Left colon (tissue), 2 donors: ENCODE measurements around the gene CCDC186. TPM values are rescaled to one million over a fixed set of nuclear protein-coding genes. Genes with fewer than 3 reads are reported as not detected.

Experiments used
- ATAC-seq: fragments of 200-7000 bp; cut with Tn5 transposase; one replicate; pipeline ENCODE4 v1.9.1; 2020; ENCODE audit warnings: mild to moderate bottlenecking, moderate library complexity
- DNase-seq, 2 donors: peaks; one replicate each; pipeline ENCODE4 v3.0.0-alpha.2; 2020
- intact Hi-C, 2 donors: fragments of 100-400 bp; cut with DNase I in 1 of 2; cut with micrococcal nuclease in 1 of 2; formaldehyde crosslinking; loops; one replicate each; pipeline versions ENCODE4 v1.11.2 to v1.14.0; 2022; cut with DNase I, micrococcal nuclease
- total RNA-seq, 2 donors: library from RNA; stranded (reverse); fragmentation: NEBNext Ultra II Directional; extraction: Animal tissue kit (Norgen Biotek cat#: 25700); gene quantifications; one replicate each; pipeline ENCODE4 v1.2.1, GENCODE V29; 2021
- donor health status: DM: no; HTN: no; CAD: no.
- donor health status: DM: yes; HTN: yes; CAD: no.

The CCDC186 gene
- total RNA-seq, 2 donors from 2014 or later, result 42.3 to 43.3 TPM

DNA sequence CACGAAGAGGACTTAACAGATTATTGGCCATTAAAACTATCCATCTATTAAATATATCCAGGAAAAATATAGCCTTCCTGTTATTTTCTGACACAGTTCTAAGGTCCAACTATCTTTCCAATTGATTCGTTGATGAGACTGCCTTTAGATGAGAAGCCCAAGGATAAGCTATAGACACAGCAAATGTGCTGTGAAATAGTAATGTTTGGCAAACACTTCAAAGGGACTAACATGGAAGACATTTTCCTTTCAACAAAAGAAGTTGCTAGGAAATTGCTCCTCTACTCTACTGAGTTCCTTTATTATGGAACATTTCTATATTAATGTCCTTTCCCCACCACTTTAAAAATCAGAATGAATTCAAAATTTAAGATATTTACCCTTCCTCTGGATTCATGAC, 38.5 kb downstream of the CCDC186 start:
- no peak for DNase-seq
- intact Hi-C loops, result no loop called here
- ATAC-seq, result no peak

GRCh38 chr10:114131094-114131493, 42.9 kb downstream of the CCDC186 start:
- DNase-seq (no peak), ATAC-seq (no peak)
- intact Hi-C loops, result no loop called here

DNA sequence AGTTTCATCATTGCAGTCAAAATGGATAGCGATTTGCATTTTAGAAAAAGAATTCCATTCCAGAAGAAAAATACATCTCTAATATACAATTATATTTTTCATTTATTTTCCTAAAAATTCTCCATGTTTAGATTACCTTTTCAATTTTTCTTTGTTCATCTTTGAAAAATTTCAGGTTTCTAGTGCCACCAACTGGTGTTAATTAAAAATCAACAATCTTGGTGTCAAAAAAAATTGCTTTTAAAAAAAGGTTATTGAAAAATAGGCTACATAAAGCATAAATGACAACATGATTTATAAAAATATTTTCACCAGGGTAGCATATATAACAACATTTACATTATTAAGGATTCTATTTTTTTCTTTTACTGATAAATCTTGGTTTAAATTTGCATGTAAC, 53.0 kb downstream of the CCDC186 start:
- ATAC-seq (no peak), DNase-seq (no peak)
- intact Hi-C loops, result no loop called here

- no peak for ATAC-seq
- intact Hi-C loops, result no loop called here
- DNase-seq, result no peak
These were observed 55.5 kb downstream of the CCDC186 start for GRCh38 chr10:114118514-114118913.

DNA sequence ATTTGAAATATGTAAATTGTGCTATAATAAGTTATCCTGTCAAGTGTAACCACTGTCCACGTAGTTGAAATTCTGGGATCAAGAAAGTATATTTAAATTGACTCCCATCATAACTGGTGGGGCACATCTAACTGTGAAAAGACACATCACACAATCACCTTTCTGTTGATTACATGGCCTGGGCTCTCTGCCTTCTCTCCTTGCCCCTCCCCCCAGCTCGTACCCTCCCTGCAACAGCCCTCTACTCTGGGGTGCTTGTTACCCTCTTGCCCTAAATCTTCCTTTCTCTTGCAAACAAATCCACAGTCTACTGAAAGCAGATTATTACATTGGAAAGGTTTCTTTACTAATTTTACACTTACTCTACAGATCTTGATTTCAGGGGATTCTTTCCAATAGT, 56.3 kb downstream of the CCDC186 start:
- DNase-seq, result no peak
- no peak for ATAC-seq
- intact Hi-C loops, result no loop called here

DNA sequence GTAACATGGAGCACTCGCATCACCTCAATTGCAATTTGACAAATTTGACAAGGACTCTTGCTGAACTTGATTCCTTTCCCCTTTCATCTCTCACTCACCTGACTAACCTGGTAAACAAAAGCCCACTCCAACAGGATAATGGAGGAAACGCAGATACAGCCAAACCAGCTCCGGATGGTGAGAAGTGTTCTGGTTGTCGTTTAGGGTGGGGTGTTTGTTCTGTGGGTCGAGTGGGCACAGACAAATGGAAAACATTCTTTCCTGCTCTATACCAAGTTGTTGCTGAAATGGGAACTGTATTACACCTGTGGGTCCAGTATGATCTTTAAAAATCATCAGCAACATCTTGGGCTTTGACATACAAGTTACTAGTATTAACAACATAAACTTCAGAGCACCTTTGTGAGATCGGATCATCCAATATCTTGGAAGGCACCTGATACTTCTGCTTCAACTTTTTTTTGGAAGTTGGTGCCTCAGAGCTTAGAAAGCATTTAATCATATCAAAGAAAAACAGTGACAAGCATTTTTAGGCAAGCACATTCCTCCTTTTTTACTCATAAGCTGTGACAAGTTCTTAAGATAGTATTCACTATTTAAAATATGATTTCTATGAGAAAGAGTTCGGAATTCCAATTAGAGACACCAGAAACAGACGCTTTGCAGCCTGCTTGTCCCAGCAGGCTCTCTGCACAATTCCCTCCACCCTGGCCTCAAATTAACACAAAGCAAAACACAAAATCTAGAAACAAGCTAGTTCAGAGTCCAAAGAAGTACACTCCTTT, 58.1 kb downstream of the CCDC186 start:
- DNase-seq (no peak), ATAC-seq (no peak)
- intact Hi-C loops, result no loop called here

GRCh38 chr10:114110174-114110972, 63.6 kb downstream of the CCDC186 start:
- DNase-seq (no peak), ATAC-seq (peak; percentile 65)
- intact Hi-C loops, result no loop called here

GRCh38 chr10:114103284-114103683, 70.7 kb downstream of the CCDC186 start:
- no peak for DNase-seq
- intact Hi-C loops, result loop anchor here in 1 of 2 donors (2.0 to 5.0 kb wide), 2 partner anchors 304 to 396 kb away; no protein-coding TSS in a partner anchor
- ATAC-seq, result peak; percentile 80

GRCh38 chr10:114102256-114102655, 71.7 kb downstream of the CCDC186 start:
- DNase-seq, result no peak
- no peak for ATAC-seq
- intact Hi-C loops, result loop anchor here in 1 of 2 donors (2.0 to 5.0 kb wide), 2 partner anchors 303 to 395 kb away; no protein-coding TSS in a partner anchor

DNA sequence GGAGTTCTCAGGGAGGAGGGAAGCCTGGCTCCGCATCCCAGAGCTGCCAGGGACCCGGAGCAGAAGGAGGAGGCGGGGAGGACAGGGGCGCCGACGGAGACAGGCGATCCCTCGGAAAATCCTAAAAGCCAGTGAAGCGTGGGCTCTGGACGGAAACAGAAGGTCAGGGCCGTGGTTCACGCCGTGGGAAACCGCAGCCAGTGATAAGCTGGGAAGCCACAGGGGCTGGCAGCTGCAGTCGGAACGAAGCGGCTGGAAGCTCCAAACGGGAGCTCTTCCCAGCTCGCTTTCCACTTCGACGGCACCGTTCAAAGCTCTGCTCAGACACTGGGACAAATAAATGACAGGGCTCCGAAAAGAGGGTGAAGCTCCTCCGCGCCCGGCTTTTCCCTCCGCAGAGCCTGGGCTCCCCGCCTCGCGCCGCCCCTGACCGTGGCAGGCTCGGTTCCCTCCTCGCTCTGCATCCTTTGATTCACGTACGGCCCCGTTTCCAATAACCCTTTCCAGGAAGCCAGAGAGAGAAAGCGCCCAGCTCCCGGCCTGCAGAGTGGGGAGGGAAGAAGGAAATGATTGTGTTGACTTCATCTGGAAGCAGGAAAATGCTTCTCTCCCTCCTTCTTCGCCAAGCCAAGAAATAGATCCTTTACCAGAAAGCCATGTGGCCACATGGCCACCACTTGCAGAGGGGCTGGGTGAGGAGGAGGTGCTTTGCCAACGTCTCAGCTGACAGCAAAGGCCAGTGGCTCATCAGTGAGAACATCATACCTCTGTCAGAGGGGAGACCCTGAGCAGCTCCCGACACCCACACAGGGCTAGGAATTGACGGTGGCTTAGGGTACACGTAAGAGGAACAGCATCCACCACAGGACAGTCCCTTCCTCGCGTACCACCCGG, 72.9 kb downstream of the CCDC186 start:
- intact Hi-C loops, result loop anchor here in 1 of 2 donors (5.0 kb wide), 1 partner anchor 394 kb away; no protein-coding TSS in a partner anchor
- DNase-seq (peak; percentile 26 to 38), ATAC-seq (peak; percentile 65)

- no peak for ATAC-seq
- DNase-seq, result no peak
- intact Hi-C loops, result loop anchor here in 1 of 2 donors (10.0 kb wide), 1 partner anchor 402 kb away; no protein-coding TSS in a partner anchor
These were observed 77.1 kb downstream of the CCDC186 start for GRCh38 chr10:114096864-114097263.

DNA sequence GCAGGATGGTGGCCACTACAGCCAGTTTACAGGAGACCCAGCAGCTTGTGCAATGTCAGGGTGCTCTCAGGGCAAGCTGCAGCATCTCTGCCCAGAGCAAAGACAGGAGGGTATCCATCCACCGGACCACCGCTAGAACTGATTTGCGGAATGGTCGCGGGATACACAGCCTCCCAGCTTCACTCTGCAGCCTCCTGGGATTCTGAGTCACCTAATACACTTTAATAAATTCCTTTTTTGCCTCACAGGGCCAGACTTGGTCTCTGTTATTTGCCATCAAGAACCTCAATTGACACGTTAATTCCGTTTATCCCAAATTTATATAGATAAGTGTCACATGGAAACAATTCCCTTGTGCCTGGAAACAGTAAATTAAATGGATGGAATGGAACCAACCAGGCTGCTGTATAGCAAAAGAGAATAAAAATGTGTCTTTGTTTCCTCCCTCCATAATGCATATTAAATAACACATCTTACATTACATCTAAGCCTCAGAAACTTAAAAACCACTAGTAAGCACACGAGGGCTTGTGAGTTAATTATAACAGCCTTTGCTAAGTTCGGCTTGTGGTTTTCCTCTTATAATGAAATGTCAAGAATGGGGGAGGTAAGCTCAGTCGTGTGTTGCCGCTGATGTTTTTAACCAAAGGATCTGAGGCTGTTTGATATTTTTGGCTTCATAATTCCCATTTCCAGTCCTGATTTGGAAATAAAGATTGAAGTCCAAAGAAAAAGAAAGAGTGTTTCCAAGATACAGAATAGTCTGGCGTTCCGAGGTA, 78.3 kb downstream of the CCDC186 start:
- ATAC-seq (no peak), DNase-seq (no peak)
- intact Hi-C loops, result loop anchor here in 1 of 2 donors (10.0 kb wide), 1 partner anchor 401 kb away; no protein-coding TSS in a partner anchor

GRCh38 chr10:114094795-114095194, 79.2 kb downstream of the CCDC186 start:
- no peak for ATAC-seq
- intact Hi-C loops, result loop anchor here in 1 of 2 donors (10.0 kb wide), 1 partner anchor 400 kb away; no protein-coding TSS in a partner anchor
- DNase-seq, result no peak

- ATAC-seq, result no peak
- no peak for DNase-seq
- intact Hi-C loops, result no loop called here
These were observed 86.3 kb downstream of the CCDC186 start for GRCh38 chr10:114087655-114088054.

DNA sequence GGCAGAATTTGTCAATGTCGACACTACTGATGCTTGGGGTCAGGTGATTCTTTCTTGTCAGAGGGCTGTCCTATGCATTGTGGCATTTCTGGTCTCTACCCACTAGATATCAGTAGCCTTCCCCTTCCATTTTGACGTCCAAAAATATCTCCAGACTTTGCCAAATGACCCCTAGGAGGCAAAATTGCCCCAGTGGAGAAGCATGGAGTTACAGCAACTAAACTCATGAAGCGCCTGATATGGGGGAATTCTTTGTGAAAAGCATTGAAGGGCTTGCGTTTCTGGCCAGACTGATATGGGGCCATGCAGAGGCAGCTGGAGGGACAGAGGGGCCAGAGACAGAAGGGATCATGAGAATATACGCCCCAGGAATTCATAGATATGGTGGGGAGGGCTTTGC, 86.7 kb downstream of the CCDC186 start:
- intact Hi-C loops, result no loop called here
- DNase-seq (no peak), ATAC-seq (no peak)

GRCh38 chr10:114084215-114084614, 89.8 kb downstream of the CCDC186 start:
- intact Hi-C loops, result no loop called here
- ATAC-seq, result no peak
- DNase-seq, result no peak

DNA sequence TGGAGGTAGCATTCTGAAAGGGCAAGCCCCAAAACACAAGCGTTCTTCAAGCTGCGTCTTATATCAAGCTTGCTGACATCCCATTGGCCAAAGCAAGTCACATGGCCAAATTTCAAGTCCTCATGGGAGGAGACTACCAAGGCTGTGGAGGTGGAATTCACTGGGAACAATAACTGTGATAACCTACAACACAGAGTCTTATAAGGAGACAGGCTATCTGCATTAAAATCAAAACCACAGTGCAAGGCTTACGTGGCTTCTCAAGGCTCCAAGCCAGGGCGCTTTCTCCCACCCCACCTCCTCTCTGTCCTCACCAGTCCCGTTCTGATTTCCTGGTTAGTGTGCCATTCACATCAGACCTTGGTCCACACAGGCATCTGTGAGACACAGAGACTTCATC, 91.0 kb downstream of the CCDC186 start:
- peak; percentile 62 for ATAC-seq
- no peak for DNase-seq
- intact Hi-C loops, result no loop called here
